Suprapubic skin (tissue), 4 donors: ENCODE measurements around the gene MAST4.

Source experiments
- EP300 ChIP-seq: sonication (generic); formaldehyde crosslinking; IDR thresholded peaks from one replicate; pipeline ENCODE4 v1.6.1; 2017; ENCODE audit warnings: antibody characterized with exemption
- POLR2AphosphoS5 ChIP-seq, 3 donors: sonication (generic); formaldehyde crosslinking; IDR thresholded peaks; one replicate each; pipeline ENCODE4 v1.6.1; 2017; ENCODE audit warnings: antibody characterized with exemption in 3 of 3
- TF ChIP-seq, protein P1 (sequence below), 2 donors: fragments of 200-600 bp in 1 of 2; fragments of 450-650 bp in 1 of 2; sonication (generic) in 1 of 2; IDR thresholded peaks; one replicate each; pipeline ENCODE4 v1.5.1; 2016 to 2019; ENCODE audit warnings: antibody characterized with exemption in 2 of 2, mild to moderate bottlenecking in 1 of 2, moderate library complexity in 1 of 2

DNA sequence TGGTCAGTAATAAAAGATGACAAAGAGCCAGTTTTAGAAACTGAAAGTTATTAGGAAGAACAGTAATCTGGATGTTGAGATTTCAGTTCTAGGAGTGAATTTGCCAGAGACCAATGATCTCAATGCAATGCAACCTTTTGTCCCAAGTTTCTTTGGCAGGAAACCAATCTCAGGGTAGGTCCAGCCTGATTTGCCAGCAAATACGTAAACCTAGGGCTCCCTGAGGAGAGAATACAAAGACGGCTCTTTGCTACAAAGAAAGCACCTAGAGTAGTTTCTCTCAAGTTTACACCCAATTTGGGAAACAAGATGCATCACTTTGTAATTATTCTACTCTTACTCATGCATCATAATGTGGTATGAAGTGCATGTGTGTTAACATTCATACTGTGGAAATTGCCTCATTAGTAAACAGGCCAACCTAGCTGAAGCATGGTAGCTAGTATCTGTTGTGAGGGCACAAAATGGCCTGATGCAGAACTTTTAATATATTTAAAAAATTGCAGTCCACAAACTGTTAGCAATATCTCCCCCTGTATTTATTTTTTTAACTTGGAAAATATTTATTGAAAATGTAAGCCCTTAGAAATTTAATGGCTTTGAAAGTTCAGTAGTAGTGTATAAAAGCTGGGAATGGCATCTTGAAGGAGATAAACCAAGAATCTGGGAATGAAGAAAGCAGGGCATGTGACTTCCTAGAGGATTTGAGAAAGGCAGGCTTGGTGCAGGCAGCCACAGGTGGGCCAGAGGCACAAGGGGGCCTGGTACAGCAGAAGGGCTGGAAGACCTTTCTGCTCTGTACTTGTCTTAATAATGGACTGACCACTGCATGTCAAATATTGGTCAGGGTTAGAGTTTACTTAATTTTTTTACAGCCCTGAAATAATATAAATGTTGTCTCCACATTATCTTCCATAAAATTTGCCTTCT, 59.5 kb downstream of the MAST4 start:
- TF ChIP-seq POLR2AphosphoS5 (IDR thresholded peaks at IDR 0.05) = no peak
- TF ChIP-seq, protein P1, sequence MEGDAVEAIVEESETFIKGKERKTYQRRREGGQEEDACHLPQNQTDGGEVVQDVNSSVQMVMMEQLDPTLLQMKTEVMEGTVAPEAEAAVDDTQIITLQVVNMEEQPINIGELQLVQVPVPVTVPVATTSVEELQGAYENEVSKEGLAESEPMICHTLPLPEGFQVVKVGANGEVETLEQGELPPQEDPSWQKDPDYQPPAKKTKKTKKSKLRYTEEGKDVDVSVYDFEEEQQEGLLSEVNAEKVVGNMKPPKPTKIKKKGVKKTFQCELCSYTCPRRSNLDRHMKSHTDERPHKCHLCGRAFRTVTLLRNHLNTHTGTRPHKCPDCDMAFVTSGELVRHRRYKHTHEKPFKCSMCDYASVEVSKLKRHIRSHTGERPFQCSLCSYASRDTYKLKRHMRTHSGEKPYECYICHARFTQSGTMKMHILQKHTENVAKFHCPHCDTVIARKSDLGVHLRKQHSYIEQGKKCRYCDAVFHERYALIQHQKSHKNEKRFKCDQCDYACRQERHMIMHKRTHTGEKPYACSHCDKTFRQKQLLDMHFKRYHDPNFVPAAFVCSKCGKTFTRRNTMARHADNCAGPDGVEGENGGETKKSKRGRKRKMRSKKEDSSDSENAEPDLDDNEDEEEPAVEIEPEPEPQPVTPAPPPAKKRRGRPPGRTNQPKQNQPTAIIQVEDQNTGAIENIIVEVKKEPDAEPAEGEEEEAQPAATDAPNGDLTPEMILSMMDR (IDR thresholded peaks at IDR 0.05) = no peak
- no peak for TF ChIP-seq EP300
